HepG2 (cell line): ENCODE results near the gene APBA3. TPM values are rescaled to one million over a fixed set of nuclear protein-coding genes. Genes with fewer than 3 reads are reported as not detected.

ENCODE experiments used
- ARNT ChIP-seq: fragments of 450-650 bp; IDR thresholded peaks from 2 replicates; pipeline ENCODE4 v1.6.1; 2017
- BHLHE40 ChIP-seq: IDR thresholded peaks from 2 replicates; pipeline ENCODE4 v1.6.1; 2011; ENCODE audit warnings: low read length, improper control_type of control experiment
- FOXJ3 ChIP-seq: sonication (generic); formaldehyde crosslinking; IDR thresholded peaks from 2 replicates; pipeline ENCODE4 v1.4.0; 2020; ENCODE audit warnings: missing genetic modification reagents, mild to moderate bottlenecking, borderline replicate concordance
- MEIS1 ChIP-seq: sonication (generic); formaldehyde crosslinking; IDR thresholded peaks from 2 replicates; pipeline ENCODE4 v1.9.0; 2021; ENCODE audit warnings: mild to moderate bottlenecking, missing genetic modification reagents, moderate library complexity, borderline replicate concordance
- NFAT5 ChIP-seq: sonication (generic); formaldehyde crosslinking; IDR thresholded peaks from 2 replicates; pipeline ENCODE4 v1.4.0; 2020; ENCODE audit warnings: missing genetic modification reagents
- NFKB2 ChIP-seq: sonication (generic); formaldehyde crosslinking; IDR thresholded peaks from 2 replicates; pipeline ENCODE4 v1.4.0; 2020; ENCODE audit warnings: missing genetic modification reagents, borderline replicate concordance
- NFRKB ChIP-seq: fragments of 450-650 bp; IDR thresholded peaks from 2 replicates; pipeline ENCODE4 v1.6.1; 2017
- PCBP1 ChIP-seq: fragments of 200-400 bp; formaldehyde crosslinking; IDR thresholded peaks from 2 replicates; pipeline ENCODE4 v1.6.1; 2017; ENCODE audit warnings: mild to moderate bottlenecking, low read depth, low read length, borderline replicate concordance
- RFX5 ChIP-seq: IDR thresholded peaks from 2 replicates; pipeline ENCODE4 v1.6.1; 2011; ENCODE audit warnings: low read depth, low read length, improper control_type of control experiment
- SIN3A ChIP-seq: IDR thresholded peaks from 2 replicates; pipeline ENCODE4 v1.6.1; 2011; ENCODE audit warnings: low read depth, mild to moderate bottlenecking, control low read depth, low read length, borderline replicate concordance
- SNAPC4 ChIP-seq: sonication (generic); formaldehyde crosslinking; IDR thresholded peaks from 2 replicates; pipeline ENCODE4 v1.4.0; 2020; ENCODE audit warnings: mild to moderate bottlenecking, missing genetic modification reagents
- TAF15 ChIP-seq: fragments of 200-400 bp; formaldehyde crosslinking; IDR thresholded peaks from one replicate; pipeline ENCODE4 v1.6.1; 2018; ENCODE audit warnings: mild to moderate bottlenecking, low read depth, low read length; ENCODE audit not compliant: poor library complexity, severe bottlenecking
- ZBTB43 ChIP-seq: sonication (generic); formaldehyde crosslinking; conservative IDR thresholded peaks from 2 replicates; pipeline ENCODE4 v1.4.0; 2020; ENCODE audit warnings: missing genetic modification reagents
- ZBTB44 ChIP-seq: sonication (generic); formaldehyde crosslinking; IDR thresholded peaks from 2 replicates; pipeline ENCODE4 v1.4.0; 2020; ENCODE audit warnings: missing genetic modification reagents
- ZNF580 ChIP-seq: IDR thresholded peaks from 2 replicates; pipeline ENCODE4 v1.6.1; 2016; ENCODE audit warnings: low read depth, borderline replicate concordance
- polyA plus RNA-seq, 8 experiments: library from polyadenylated mRNA; depleted of rRNA in 3 of 8; stranded (reverse) in 7 of 8; unstranded in 1 of 8; fragments of >200 nt; fragmentation: Illumina TruSeq in 4 of 8; extraction: Trizol in 4 of 8; gene quantifications; 2 replicates each; pipeline versions ENCODE4 v1.2.1 to v1.2.3, GENCODE V29; 2011 to 2016; ENCODE audit warnings: low read depth in 4 of 8, missing spikeins in 1 of 8, mixed read lengths in 1 of 8; ENCODE audit not compliant: insufficient read depth in 1 of 8
- total RNA-seq, 5 experiments: library from RNA; depleted of rRNA; stranded (reverse); fragments of >200 nt; fragmentation: Illumina TruSeq; extraction: Trizol; gene quantifications; 2 replicates each; pipeline ENCODE4 v1.2.3, GENCODE V29; 2016; ENCODE audit warnings: low read depth in 1 of 5

The APBA3 gene
- total and polyA plus RNA-seq, 2 of the 13 experiments (the other 11 are each of a cell fraction or from before 2014, with no cell fraction given): 14.2 to 14.3 TPM

- TF ChIP-seq BHLHE40 (no peak), SIN3A (no peak), ZNF580 (CRISPR knock-in tag) (peak; percentile 70; the same call in 1 of the 2 replicates), RFX5 (peak; percentile 33; the same call in 1 of the 2 replicates), TAF15 (peak; percentile 88), MEIS1 (CRISPR knock-in tag) (peak; percentile 42; the same call in 1 of the 2 replicates), ARNT (no peak), NFAT5 (0 out of 2 replicates have a peak, but pooled peaks have one; percentile 34), ZBTB44 (CRISPR knock-in tag) (no peak), FOXJ3 (CRISPR knock-in tag) (no peak), PCBP1 (0 out of 2 replicates have a peak, but pooled peaks have one; percentile 84), NFKB2 (CRISPR knock-in tag) (peak; percentile 59; the same call in 1 of the 2 replicates), SNAPC4 (CRISPR knock-in tag) (no peak), NFRKB (no peak), ZBTB43 (CRISPR knock-in tag) (0 out of 2 replicates have a peak, but pooled peaks have one; percentile 51)
Observed at GRCh38 chr19:3721131-3721886, 40.2 kb downstream of the APBA3 start (continued).
